ENCODE measurements around the gene BCAS3. TPM values are rescaled to one million over a fixed set of nuclear protein-coding genes. Genes with fewer than 3 reads are reported as not detected.
A peak's percentile ranks its signal among the peaks of the same experiment; 100 is the strongest.
"Not testable (repeated sequence)": the region's sequence is repeated elsewhere in the genome, so short reads cannot be mapped to it uniquely, and the experiment has no call there.

BCAS3 gene
- total RNA-seq, 1 donor from 2014 or later: 39.6 TPM

- peak; percentile 57 for DNase-seq (ENCODE audit: low read depth)
Observed at GRCh38 chr17:61002316-61002736, 324.7 kb downstream of the BCAS3 start.

- no peak for DNase-seq (ENCODE audit: low read depth)
Observed at GRCh38 chr17:61005358-61005757, 327.7 kb downstream of the BCAS3 start.

- DNase-seq (ENCODE audit: low read depth): not testable (repeated sequence)
Observed at GRCh38 chr17:61005958-61006357, 328.3 kb downstream of the BCAS3 start.

DNA sequence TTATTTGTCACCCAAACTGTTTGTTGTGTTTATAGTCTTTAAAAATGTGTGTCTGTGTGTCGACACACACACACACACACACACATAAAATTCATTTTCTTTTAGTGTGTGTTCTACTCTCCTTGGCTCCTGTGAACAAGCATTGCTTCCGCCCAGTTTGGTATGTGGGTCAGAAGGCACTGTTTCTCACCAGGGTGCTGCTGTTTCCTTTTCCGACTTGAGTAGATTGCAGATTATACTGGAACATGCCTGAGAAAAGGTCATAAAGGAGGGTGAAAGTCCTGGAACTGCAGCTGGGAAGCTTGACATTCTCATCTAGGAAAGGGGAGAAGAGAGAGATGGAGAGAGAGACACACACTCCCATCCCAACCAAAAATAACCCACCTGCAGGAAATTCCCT, 330.3 kb downstream of the BCAS3 start:
- peak; percentile 14 for DNase-seq (ENCODE audit: low read depth)

GRCh38 chr17:61009663-61010062, 332.0 kb downstream of the BCAS3 start:
- peak; percentile 27 for DNase-seq (ENCODE audit: low read depth)

DNA sequence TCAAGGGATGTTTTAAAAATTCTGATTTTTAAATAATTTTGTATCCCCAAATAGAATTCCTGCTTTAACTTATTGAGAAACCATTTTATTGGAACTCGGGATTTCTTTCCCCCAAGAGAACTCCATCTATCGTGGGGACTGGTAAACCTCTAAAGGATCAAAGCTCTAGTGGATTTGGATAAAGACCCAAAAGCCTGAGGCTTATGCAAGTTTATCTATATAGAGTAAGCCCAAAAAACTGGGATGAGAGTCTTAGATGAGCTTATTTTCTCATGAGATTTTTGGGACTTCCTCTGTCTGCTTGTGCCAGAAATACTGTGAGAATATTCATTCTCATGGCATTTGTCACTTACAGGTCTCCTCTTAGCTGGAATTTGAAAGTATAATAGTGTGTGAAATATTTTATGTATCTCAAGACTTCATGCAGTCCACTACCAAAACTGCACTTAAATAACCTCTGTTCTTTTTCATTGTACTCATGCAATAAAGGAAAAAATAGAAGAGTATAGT, 333.1 kb downstream of the BCAS3 start:
- DNase-seq (ENCODE audit: low read depth): no peak

GRCh38 chr17:61011251-61011650, 333.6 kb downstream of the BCAS3 start:
- no peak for DNase-seq (ENCODE audit: low read depth)

DNA sequence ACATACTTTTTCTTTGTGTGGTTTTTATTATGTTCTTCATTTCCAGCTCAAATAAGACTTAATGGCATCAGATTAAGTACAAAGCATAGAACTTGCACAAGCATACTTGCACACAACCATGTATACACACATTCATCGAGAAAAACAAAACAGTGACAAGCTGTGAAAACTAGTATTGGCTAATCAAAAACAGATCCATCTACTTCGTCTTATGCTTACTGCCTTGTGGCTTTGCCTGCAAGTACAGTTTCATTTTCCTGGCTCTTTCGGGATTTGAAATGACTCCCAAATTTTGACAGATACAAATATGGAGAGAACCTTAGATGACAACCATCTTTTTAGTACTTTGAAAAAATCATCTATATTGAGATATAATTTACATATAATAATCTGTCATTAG, 338.3 kb downstream of the BCAS3 start:
- no peak for DNase-seq (ENCODE audit: low read depth)

- no peak for DNase-seq (ENCODE audit: low read depth)
Observed at GRCh38 chr17:61017317-61018006, 339.8 kb downstream of the BCAS3 start.

DNA sequence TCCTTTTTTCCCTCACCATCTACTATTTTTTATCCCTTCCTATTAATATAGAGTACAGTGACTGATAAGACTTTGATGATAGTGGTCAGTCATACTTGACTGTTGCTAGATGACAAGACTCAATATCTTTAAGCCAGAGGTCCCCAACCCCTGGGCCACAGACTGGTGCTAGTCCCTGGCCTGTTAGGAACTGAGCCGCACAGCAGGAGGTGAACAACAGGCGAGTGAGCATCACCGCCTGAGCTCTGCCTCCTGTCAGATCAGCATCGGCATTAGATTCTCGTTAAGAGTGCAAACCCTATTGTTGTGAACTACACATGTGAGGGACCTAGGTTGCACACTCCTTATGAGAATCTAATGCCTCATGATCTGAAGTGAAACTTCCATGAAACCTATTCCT, 341.3 kb downstream of the BCAS3 start:
- DNase-seq (ENCODE audit: low read depth): no peak

GRCh38 chr17:61023996-61024395, 346.3 kb downstream of the BCAS3 start:
- no peak for DNase-seq (ENCODE audit: low read depth)

GRCh38 chr17:61026818-61027217, 349.2 kb downstream of the BCAS3 start:
- DNase-seq (ENCODE audit: low read depth): no peak

DNA sequence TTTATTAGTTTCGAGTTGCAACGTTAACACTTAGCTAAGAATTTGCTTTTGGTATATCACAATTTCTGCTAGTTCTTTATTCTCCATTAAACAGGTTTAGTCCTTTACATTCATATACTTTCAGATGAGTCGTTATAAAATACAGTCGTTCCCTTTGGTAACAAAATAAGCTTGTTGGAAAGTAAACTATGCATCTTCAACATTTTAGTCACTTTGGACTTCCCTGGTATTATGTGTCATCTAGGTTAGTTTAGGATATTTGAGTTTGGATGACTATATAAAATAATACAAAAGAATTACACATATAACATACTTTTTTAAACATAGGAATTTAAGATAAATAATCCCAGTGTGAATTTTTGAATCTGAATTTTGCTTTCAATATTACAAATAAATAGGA, 351.5 kb downstream of the BCAS3 start:
- DNase-seq (ENCODE audit: low read depth): no peak

DNA sequence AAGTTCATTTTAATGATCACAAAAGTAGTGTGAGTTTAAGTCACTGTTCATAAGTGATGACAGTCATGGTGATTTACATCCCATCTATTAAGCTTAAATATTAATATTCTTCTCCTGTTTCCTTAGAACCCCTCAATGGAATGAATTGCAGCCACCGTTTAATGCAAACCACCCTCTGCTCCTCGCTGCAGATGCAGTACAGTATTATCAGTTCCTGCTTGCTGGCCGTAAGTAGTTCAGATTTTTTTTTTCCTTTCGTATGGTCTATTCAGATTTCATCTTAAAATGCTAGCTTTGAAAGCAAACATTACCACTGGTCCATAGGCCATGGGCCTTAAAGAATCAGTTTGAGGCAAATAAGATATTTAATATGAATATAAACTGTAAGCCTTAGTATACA, 363.0 kb downstream of the BCAS3 start:
- DNase-seq (ENCODE audit: low read depth): no peak

DNA sequence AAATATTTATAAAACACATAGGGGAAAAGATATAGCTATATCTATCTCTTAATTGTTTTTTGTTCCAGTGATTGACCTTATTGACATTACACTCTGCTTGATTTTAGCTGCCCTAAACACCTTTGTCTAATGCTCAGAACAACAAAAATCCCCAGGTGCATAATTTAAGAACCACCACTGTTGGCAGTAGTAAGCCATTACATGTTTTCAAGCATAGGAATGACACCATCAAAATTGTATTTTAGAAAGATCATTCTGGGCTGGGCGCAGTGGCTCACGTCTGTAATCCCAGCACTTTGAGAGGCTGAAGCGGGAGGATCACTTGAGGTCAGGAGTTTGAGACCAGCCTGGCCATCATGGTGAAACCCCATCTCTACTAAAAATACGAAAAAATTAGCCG, 364.7 kb downstream of the BCAS3 start:
- not testable (repeated sequence) for DNase-seq (ENCODE audit: low read depth)

- no peak for DNase-seq (ENCODE audit: low read depth)
Observed at GRCh38 chr17:61047515-61047914, 369.9 kb downstream of the BCAS3 start.

GRCh38 chr17:61048376-61049106, 370.9 kb downstream of the BCAS3 start:
- no peak for DNase-seq (ENCODE audit: low read depth)

DNA sequence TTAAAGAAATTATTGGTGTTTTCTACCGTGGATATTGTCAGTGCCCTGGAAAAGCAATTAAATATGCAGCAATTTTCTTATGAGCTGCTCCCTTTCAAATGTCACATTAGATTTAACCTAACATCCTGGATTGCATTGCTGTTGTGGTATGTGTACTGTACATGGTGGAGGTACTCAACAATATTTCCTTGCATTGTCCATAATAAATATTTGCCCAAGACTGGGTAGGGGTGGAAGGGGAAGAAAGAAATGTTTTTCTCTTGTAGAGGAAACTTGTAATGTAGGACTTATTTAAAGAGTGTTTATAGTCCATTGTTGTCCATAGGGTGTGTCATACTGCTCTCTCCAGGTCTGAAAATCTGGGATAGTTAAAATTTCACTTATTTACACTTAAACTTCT, 375.8 kb downstream of the BCAS3 start:
- DNase-seq (ENCODE audit: low read depth): no peak

- no peak for DNase-seq (ENCODE audit: low read depth)
Observed at GRCh38 chr17:61054436-61054835, 376.8 kb downstream of the BCAS3 start.

DNA sequence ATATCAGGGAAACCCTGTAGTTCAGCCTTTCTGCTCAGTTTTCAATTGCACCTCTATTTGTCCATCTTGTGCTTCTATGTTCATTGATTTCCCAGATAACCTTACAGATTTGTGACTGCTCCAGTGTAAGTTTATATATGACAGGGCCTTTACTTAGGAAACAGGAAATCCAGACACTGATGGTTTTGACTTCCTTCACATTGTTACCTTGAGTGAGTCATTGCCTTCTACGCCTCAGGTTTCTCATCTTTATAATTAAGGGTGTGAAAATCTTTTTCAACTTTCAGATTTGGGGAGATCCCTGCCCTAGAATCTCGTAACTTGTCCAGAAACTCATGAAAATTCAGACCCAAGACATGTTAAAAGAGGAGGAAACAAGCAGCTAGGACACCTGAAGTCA, 379.6 kb downstream of the BCAS3 start:
- DNase-seq (ENCODE audit: low read depth): no peak

- DNase-seq (ENCODE audit: low read depth): no peak
Observed at GRCh38 chr17:61058066-61058465, 380.4 kb downstream of the BCAS3 start.

DNA sequence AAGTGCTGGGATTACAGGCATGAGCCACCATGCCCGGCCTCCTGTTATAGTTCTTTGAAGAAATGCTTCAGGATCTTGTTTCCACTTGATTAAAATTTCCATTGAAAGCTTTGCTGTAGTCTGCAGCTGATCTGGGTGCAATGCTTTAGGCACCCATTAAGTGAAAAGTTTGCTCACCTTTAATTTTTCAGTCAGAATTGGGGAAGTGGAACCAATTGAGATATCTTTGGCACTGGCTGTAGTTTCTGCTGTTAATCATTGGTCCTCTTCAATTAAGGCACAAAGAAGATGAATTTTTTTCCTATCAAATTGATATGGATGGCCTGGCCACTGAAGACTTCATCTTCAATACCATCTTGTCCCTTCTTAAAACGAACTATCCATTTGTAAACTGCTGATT, 385.9 kb downstream of the BCAS3 start:
- DNase-seq (ENCODE audit: low read depth): no peak
